Vagina (tissue), 2 donors: ENCODE measurements around the gene RARS2. TPM values are rescaled to one million over a fixed set of nuclear protein-coding genes. Genes with fewer than 3 reads are reported as not detected.

Experiments
- DNase-seq, 2 donors: peaks; one replicate each; pipeline ENCODE4 v3.0.0-alpha.2; 2017; ENCODE audit errors: extremely low spot score in 2 of 2
- H3K27ac ChIP-seq: fragments of 200-600 bp; sonication (generic); one replicate; pipeline ENCODE4 v1.5.1; 2019
- H3K27me3 ChIP-seq: fragments of 200-600 bp; sonication (generic); one replicate; pipeline ENCODE4 v1.5.1; 2019
- H3K36me3 ChIP-seq, 2 donors: fragments of 200-600 bp; sonication (generic); one replicate each; pipeline ENCODE4 v1.5.1; 2017 to 2019
- H3K4me1 ChIP-seq: fragments of 200-600 bp; sonication (generic); one replicate; pipeline ENCODE4 v1.5.1; 2019
- H3K4me3 ChIP-seq, 2 donors: fragments of 200-600 bp; sonication (generic); 1 replicate in 1 of 2; 2 replicates in 1 of 2; pipeline ENCODE4 v1.5.1; 2016 to 2019
- H3K9me3 ChIP-seq: fragments of 200-600 bp; sonication (generic); one replicate; pipeline ENCODE4 v1.5.1; 2019
- CTCF ChIP-seq, 3 experiments: fragments of 450-650 bp in 2 of 3; fragments of 200-600 bp in 1 of 3; sonication (generic) in 1 of 3; IDR thresholded peaks; one replicate each; pipeline ENCODE4 v1.5.1; 2017 to 2019; ENCODE audit warnings: antibody characterized with exemption in 3 of 3, mild to moderate bottlenecking in 2 of 3, moderate library complexity in 2 of 3
- POLR2A ChIP-seq, 2 donors: fragments of 450-650 bp; IDR thresholded peaks; one replicate each; pipeline ENCODE4 v1.6.1; 2017; ENCODE audit warnings: antibody characterized with exemption in 2 of 2, mild to moderate bottlenecking in 2 of 2, moderate library complexity in 2 of 2
- POLR2AphosphoS5 ChIP-seq, 2 donors: sonication (generic); formaldehyde crosslinking; IDR thresholded peaks; one replicate each; pipeline ENCODE4 v1.9.0; 2017; ENCODE audit warnings: antibody characterized with exemption in 2 of 2, mild to moderate bottlenecking in 2 of 2, low read depth in 1 of 2; ENCODE audit not compliant: insufficient read depth in 1 of 2
- intact Hi-C: fragments of 100-400 bp; cut with DNase I; formaldehyde crosslinking; loops from one replicate; pipeline ENCODE4 v1.15.1; 2023
- total RNA-seq: library from RNA; depleted of rRNA; stranded (reverse); fragments of >200 nt; gene quantifications from one replicate; pipeline ENCODE4 v1.2.3, GENCODE V29; 2016

RARS2 gene
- total RNA-seq, 1 donor from 2014 or later: 17.9 TPM

- no peaks in the 10 kb centered on the region for H3K9me3 ChIP-seq
- H3K4me1 ChIP-seq: no peaks in the 10 kb centered on the region
- H3K36me3 ChIP-seq: peaks cover 0 to 40% of the 10 kb centered on the region in 2 donors
- TF ChIP-seq CTCF (IDR thresholded peaks at IDR 0.05): no peak
- no peak for TF ChIP-seq POLR2AphosphoS5 (IDR thresholded peaks at IDR 0.05; ENCODE audit: insufficient read depth in 1 of 2, low read depth in 1 of 2)
- no peak for TF ChIP-seq POLR2A (IDR thresholded peaks at IDR 0.05)
- intact Hi-C loops: no loop called here
- H3K27ac ChIP-seq: no peak overlapping the region
- no peak for DNase-seq
- no peaks in the 10 kb centered on the region for H3K27me3 ChIP-seq
- H3K4me3 ChIP-seq: no peak overlapping the region
These were observed 45.4 kb downstream of the RARS2 start for GRCh38 chr6:87544474-87544735.

- intact Hi-C loops: no loop called here
- TF ChIP-seq CTCF (IDR thresholded peaks at IDR 0.05): no peak
- no peak for TF ChIP-seq POLR2A (IDR thresholded peaks at IDR 0.05)
- no peak for TF ChIP-seq POLR2AphosphoS5 (IDR thresholded peaks at IDR 0.05; ENCODE audit: insufficient read depth in 1 of 2, low read depth in 1 of 2)
- no peaks in the 10 kb centered on the region for H3K9me3 ChIP-seq
- H3K36me3 ChIP-seq: peaks cover 0 to 40% of the 10 kb centered on the region in 2 donors
- DNase-seq: no peak
- no peaks in the 10 kb centered on the region for H3K27me3 ChIP-seq
- no peak overlapping the region for H3K4me3 ChIP-seq
- no peak overlapping the region for H3K27ac ChIP-seq
- no peaks in the 10 kb centered on the region for H3K4me1 ChIP-seq
These were observed 45.9 kb downstream of the RARS2 start for GRCh38 chr6:87543696-87544473.

- no peak overlapping the region for H3K4me3 ChIP-seq
- H3K4me1 ChIP-seq: no peaks in the 10 kb centered on the region
- no peak for DNase-seq
- intact Hi-C loops: no loop called here
- TF ChIP-seq CTCF (IDR thresholded peaks at IDR 0.05) (no peak), POLR2A (IDR thresholded peaks at IDR 0.05) (no peak), POLR2AphosphoS5 (IDR thresholded peaks at IDR 0.05; ENCODE audit: insufficient read depth in 1 of 2, low read depth in 1 of 2) (no peak)
- H3K27ac ChIP-seq: no peak overlapping the region
- H3K36me3 ChIP-seq: peaks cover 0 to 31% of the 10 kb centered on the region in 2 donors
- no peaks in the 10 kb centered on the region for H3K27me3 ChIP-seq
- no peaks in the 10 kb centered on the region for H3K9me3 ChIP-seq
These were observed 48.0 kb downstream of the RARS2 start for GRCh38 chr6:87541744-87542143.

GRCh38 chr6:87541041-87541440 lies 48.7 kb downstream of the RARS2 start:
- Histone ChIP-seq H3K4me3 (no peak overlapping the region), H3K4me1 (no peaks in the 10 kb centered on the region), H3K27me3 (no peaks in the 10 kb centered on the region), H3K9me3 (no peaks in the 10 kb centered on the region), H3K27ac (no peak overlapping the region), H3K36me3 (peaks cover 0 to 30% of the 10 kb centered on the region in 2 donors)
- no peak for DNase-seq
- intact Hi-C loops: no loop called here
- TF ChIP-seq POLR2AphosphoS5 (IDR thresholded peaks at IDR 0.05; ENCODE audit: insufficient read depth in 1 of 2, low read depth in 1 of 2) (no peak), POLR2A (IDR thresholded peaks at IDR 0.05) (no peak), CTCF (IDR thresholded peaks at IDR 0.05) (no peak)

GRCh38 chr6:87540539-87540938 lies 49.2 kb downstream of the RARS2 start:
- Histone ChIP-seq H3K36me3 (peaks cover 0 to 27% of the 10 kb centered on the region in 2 donors), H3K4me1 (no peaks in the 10 kb centered on the region), H3K27ac (no peak overlapping the region), H3K4me3 (no peak overlapping the region), H3K27me3 (no peaks in the 10 kb centered on the region), H3K9me3 (no peaks in the 10 kb centered on the region)
- intact Hi-C loops: no loop called here
- no peak for DNase-seq
- TF ChIP-seq POLR2A (IDR thresholded peaks at IDR 0.05): no peak
- no peak for TF ChIP-seq POLR2AphosphoS5 (IDR thresholded peaks at IDR 0.05; ENCODE audit: insufficient read depth in 1 of 2, low read depth in 1 of 2)
- no peak for TF ChIP-seq CTCF (IDR thresholded peaks at IDR 0.05)
